Measurements from ENCODE around the gene AGBL5. TPM values are rescaled to one million over a fixed set of nuclear protein-coding genes. Genes with fewer than 3 reads are reported as not detected.
"Not testable (repeated sequence)": the region's sequence is repeated elsewhere in the genome, so short reads cannot be mapped to it uniquely, and the experiment has no call there.

The AGBL5 gene
- total and polyA plus RNA-seq, 2 donors (not counting 1 experiment from before 2014, with no cell fraction given): 10.0 to 17.5 TPM

GRCh38 chr2:27111392-27112078, 60.1 kb downstream of the AGBL5 start:
- CTCF ChIA-PET: interaction anchor here (1.3 to 1.5 kb wide), 2 partner anchors 11 to 13 kb away, joined by 4 to 6 read pairs; no protein-coding TSS in a partner anchor
- H3K9me3 ChIP-seq (ENCODE audit: control extremely low read depth in 1 of 3, control insufficient read depth in 2 of 3, insufficient read depth in 1 of 3, low read length in 2 of 3); H3K36me3 ChIP-seq (replicated peaks in 1 of 2; ENCODE audit: control extremely low read depth in 1 of 2, control insufficient read depth in 1 of 2, extremely low read depth in 1 of 2, insufficient read depth in 2 of 2, low read length in 1 of 2); intact Hi-C loops (cut with micrococcal nuclease); H3K4me1 Mint-ChIP-seq; DNase-seq; H3K9ac ChIP-seq (ENCODE audit: low read length); H3K4me1 ChIP-seq (ENCODE audit: control insufficient read depth in 2 of 2, insufficient read depth in 2 of 2, low read length in 2 of 2); POLR2A ChIA-PET; H2AFZ ChIP-seq (ENCODE audit: insufficient read depth, low read depth, low read length, poor library complexity, severe bottlenecking); H3K27me3 ChIP-seq (replicated peaks in 1 of 4; ENCODE audit: control extremely low read depth in 1 of 4, control insufficient read depth in 3 of 4, insufficient read depth in 4 of 4, low read length in 3 of 4); H3K79me2 ChIP-seq (ENCODE audit: control insufficient read depth, insufficient read depth, low read length); H3K4me3 ChIP-seq (ENCODE audit: control extremely low read depth in 1 of 5, extremely low read depth in 1 of 5, insufficient read depth in 1 of 5, low read depth in 2 of 5, low read length in 4 of 5); ATAC-seq (ENCODE audit: low read depth); H4K20me1 ChIP-seq (ENCODE audit: control insufficient read depth, insufficient read depth, low read length, poor library complexity, severe bottlenecking); H3K4me3 Mint-ChIP-seq; H3K9me3 Mint-ChIP-seq (ENCODE audit: insufficient read depth); H3K27ac ChIP-seq (ENCODE audit: low read length in 2 of 2); H3K27me3 Mint-ChIP-seq; H3K4me2 ChIP-seq (replicated peaks; ENCODE audit: low read depth, low read length, poor library complexity, severe bottlenecking); H3K27ac Mint-ChIP-seq: not testable (repeated sequence)
- WGBS (ENCODE audit: insufficient coverage): 96% methylated on average over 48 of the region's 49 CpGs

GRCh38 chr2:27115519-27115918, 64.1 kb downstream of the AGBL5 start:
- ChIA-PET CTCF (no interaction called here), POLR2A (interaction anchor here (0.7 kb wide), 1 partner anchor 118 kb away, joined by 6 read pairs; no protein-coding TSS in a partner anchor)
- no peak for ATAC-seq (ENCODE audit: low read depth)
- Mint-ChIP-seq H3K9me3 (ENCODE audit: insufficient read depth) (no peaks in the 10 kb centered on the region), H3K27ac (no peak overlapping the region), H3K4me1 (peaks cover 8% of the 10 kb centered on the region), H3K27me3 (peaks cover 23% of the 10 kb centered on the region), H3K4me3 (no peak overlapping the region)
- Histone ChIP-seq H4K20me1 (ENCODE audit: control insufficient read depth, insufficient read depth, low read length, poor library complexity, severe bottlenecking) (no peaks in the 10 kb centered on the region), H3K4me3 (ENCODE audit: control extremely low read depth in 1 of 5, extremely low read depth in 1 of 5, insufficient read depth in 1 of 5, low read depth in 2 of 5, low read length in 4 of 5) (no peak overlapping the region), H3K27ac (ENCODE audit: low read length in 2 of 2) (no peak overlapping the region), H3K36me3 (replicated peaks in 1 of 2; ENCODE audit: control extremely low read depth in 1 of 2, control insufficient read depth in 1 of 2, extremely low read depth in 1 of 2, insufficient read depth in 2 of 2, low read length in 1 of 2) (no peaks in the 10 kb centered on the region), H3K9me3 (ENCODE audit: control extremely low read depth in 1 of 3, control insufficient read depth in 2 of 3, insufficient read depth in 1 of 3, low read length in 2 of 3) (peaks cover 0 to 9% (median 0%) of the 10 kb centered on the region in 3 donors), H3K4me1 (ENCODE audit: control insufficient read depth in 2 of 2, insufficient read depth in 2 of 2, low read length in 2 of 2) (peaks cover 9 to 12% of the 10 kb centered on the region in 2 donors), H3K9ac (ENCODE audit: low read length) (no peak overlapping the region), H3K4me2 (replicated peaks; ENCODE audit: low read depth, low read length, poor library complexity, severe bottlenecking) (no peak overlapping the region), H3K27me3 (replicated peaks in 1 of 4; ENCODE audit: control extremely low read depth in 1 of 4, control insufficient read depth in 3 of 4, insufficient read depth in 4 of 4, low read length in 3 of 4) (peaks cover 0 to 26% (median 12%) of the 10 kb centered on the region in 4 experiments), H2AFZ (ENCODE audit: insufficient read depth, low read depth, low read length, poor library complexity, severe bottlenecking) (no peak overlapping the region), H3K79me2 (ENCODE audit: control insufficient read depth, insufficient read depth, low read length) (no peaks in the 10 kb centered on the region)
- 90% methylated on average over 2 of the region's 2 CpGs for WGBS (ENCODE audit: insufficient coverage)
- no peak for TF ChIP-seq EZH2 (IDR thresholded peaks at IDR 0.05; ENCODE audit: borderline replicate concordance, insufficient read depth, low read depth, low read length, poor library complexity, severe bottlenecking)
- TF ChIP-seq CTCF (IDR thresholded peaks at IDR 0.05): no peak
- no peak for DNase-seq
- intact Hi-C loops (cut with micrococcal nuclease): no loop called here
